A673 (cell line): Measurements from ENCODE around the gene CMIP. TPM values are rescaled to one million over a fixed set of nuclear protein-coding genes. Genes with fewer than 3 reads are reported as not detected.

Experiments
- BruUV-seq: library from RNA; stranded (reverse); fragments of 400-500 nt; replicated peaks from 2 replicates; lab custom pipeline; 2021; lab: Mats Ljungman, UMichigan
- CTCF ChIA-PET: fragments of 300-600 bp; sonication (Branson Sonifier 250); formaldehyde crosslinking; loops from one replicate; lab custom pipeline; 2022; ENCODE audit warnings: antibody characterized with exemption; lab: Charles Lee
- POLR2A ChIA-PET: fragments of 300-600 bp; sonication (Branson Sonifier 250); formaldehyde crosslinking; loops from one replicate; lab custom pipeline; 2022; ENCODE audit warnings: antibody characterized with exemption; ENCODE audit not compliant: low non-redundant PET; lab: Charles Lee
- DNase-seq: peaks from one replicate; pipeline ENCODE4 v3.0.0-alpha.2; 2015; ENCODE audit warnings: low spot score
- H3K27ac ChIP-seq: fragments of 200-600 bp; sonication (generic); 2 replicates; pipeline ENCODE4 v1.5.1; 2016; ENCODE audit warnings: mixed run types, low read depth, mild to moderate bottlenecking, mixed read lengths, antibody characterized with exemption, low read length; ENCODE audit not compliant: poor library complexity, severe bottlenecking
- H3K27me3 ChIP-seq: fragments of 200-600 bp; sonication (generic); replicated peaks from 2 replicates; pipeline ENCODE4 v1.6.1; 2017; ENCODE audit warnings: mixed run types, low read depth, mild to moderate bottlenecking, mixed read lengths, antibody characterized with exemption, low read length; ENCODE audit not compliant: insufficient read depth, poor library complexity
- H3K36me3 ChIP-seq: fragments of 200-600 bp; sonication (generic); 2 replicates; pipeline ENCODE4 v1.6.1; 2016; ENCODE audit warnings: mixed run types, mild to moderate bottlenecking, mixed read lengths, antibody characterized with exemption, low read length; ENCODE audit not compliant: insufficient read depth, poor library complexity, severe bottlenecking
- H3K4me1 ChIP-seq: fragments of 200-600 bp; sonication (generic); 2 replicates; pipeline ENCODE4 v1.6.1; 2017; ENCODE audit warnings: mixed run types, mild to moderate bottlenecking, mixed read lengths, antibody characterized with exemption, low read length; ENCODE audit not compliant: insufficient read depth, poor library complexity, severe bottlenecking
- H3K4me3 ChIP-seq: fragments of 200-600 bp; sonication (generic); 2 replicates; pipeline ENCODE4 v1.5.1; 2016; ENCODE audit warnings: low read depth, mixed run types, mild to moderate bottlenecking, mixed read lengths, low read length; ENCODE audit not compliant: poor library complexity, severe bottlenecking
- H3K9me3 ChIP-seq: fragments of 200-600 bp; sonication (generic); 2 replicates; pipeline ENCODE4 v1.6.1; 2016; ENCODE audit warnings: mixed run types, low read depth, mild to moderate bottlenecking, mixed read lengths, antibody characterized with exemption, low read length; ENCODE audit not compliant: poor library complexity, severe bottlenecking
- EZH2 ChIP-seq: fragments of 200-600 bp; sonication (generic); IDR thresholded peaks from 2 replicates; pipeline ENCODE4 v1.6.1; 2017; ENCODE audit warnings: borderline replicate concordance, low read depth, mild to moderate bottlenecking, mixed read lengths, antibody characterized with exemption, low read length; ENCODE audit not compliant: poor library complexity, severe bottlenecking
- intact Hi-C: fragments of 100-400 bp; cut with micrococcal nuclease; formaldehyde crosslinking; loops from one replicate; pipeline ENCODE4 v1.10.0; 2022; ENCODE audit not compliant: unreplicated experiment
- total RNA-seq: library from RNA; stranded (reverse); gene quantifications from 2 replicates; pipeline ENCODE4 v1.2.3, GENCODE V29; 2021
- TF ChIP-seq, protein P1 (sequence below): fragments of 300-800, 200-600 bp; sonication (generic); conservative IDR thresholded peaks from 2 replicates; pipeline ENCODE4 v1.5.1; 2017; ENCODE audit warnings: low read depth, mild to moderate bottlenecking, antibody characterized with exemption, low read length, moderate library complexity, mixed read lengths

The CMIP gene
- total RNA-seq, 1 experiment from 2014 or later: 25.5 TPM

- ChIA-PET POLR2A (no interaction called here), CTCF (no interaction called here)
- no peaks in the 10 kb centered on the region for H3K27me3 ChIP-seq
- no peak overlapping the region for H3K27ac ChIP-seq
- no peaks in the 10 kb centered on the region for H3K36me3 ChIP-seq
- no peak for DNase-seq
- BruUV-seq: no TSS peak
- no peaks in the 10 kb centered on the region for H3K4me1 ChIP-seq
- no peaks in the 10 kb centered on the region for H3K9me3 ChIP-seq
- TF ChIP-seq, protein P1, sequence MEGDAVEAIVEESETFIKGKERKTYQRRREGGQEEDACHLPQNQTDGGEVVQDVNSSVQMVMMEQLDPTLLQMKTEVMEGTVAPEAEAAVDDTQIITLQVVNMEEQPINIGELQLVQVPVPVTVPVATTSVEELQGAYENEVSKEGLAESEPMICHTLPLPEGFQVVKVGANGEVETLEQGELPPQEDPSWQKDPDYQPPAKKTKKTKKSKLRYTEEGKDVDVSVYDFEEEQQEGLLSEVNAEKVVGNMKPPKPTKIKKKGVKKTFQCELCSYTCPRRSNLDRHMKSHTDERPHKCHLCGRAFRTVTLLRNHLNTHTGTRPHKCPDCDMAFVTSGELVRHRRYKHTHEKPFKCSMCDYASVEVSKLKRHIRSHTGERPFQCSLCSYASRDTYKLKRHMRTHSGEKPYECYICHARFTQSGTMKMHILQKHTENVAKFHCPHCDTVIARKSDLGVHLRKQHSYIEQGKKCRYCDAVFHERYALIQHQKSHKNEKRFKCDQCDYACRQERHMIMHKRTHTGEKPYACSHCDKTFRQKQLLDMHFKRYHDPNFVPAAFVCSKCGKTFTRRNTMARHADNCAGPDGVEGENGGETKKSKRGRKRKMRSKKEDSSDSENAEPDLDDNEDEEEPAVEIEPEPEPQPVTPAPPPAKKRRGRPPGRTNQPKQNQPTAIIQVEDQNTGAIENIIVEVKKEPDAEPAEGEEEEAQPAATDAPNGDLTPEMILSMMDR: no peak
- TF ChIP-seq EZH2: no peak
- no peak overlapping the region for H3K4me3 ChIP-seq
- intact Hi-C loops: no loop called here
Measured at GRCh38 chr16:81546781-81547180, 102.2 kb downstream of the CMIP start.

- no peak overlapping the region for H3K4me3 ChIP-seq
- CTCF ChIA-PET: interaction anchor here (0.7 kb wide), 1 partner anchor 72 kb away, joined by 4 read pairs; no protein-coding TSS in a partner anchor
- H3K36me3 ChIP-seq: no peaks in the 10 kb centered on the region
- intact Hi-C loops: no loop called here
- H3K27me3 ChIP-seq: no peaks in the 10 kb centered on the region
- TF ChIP-seq, protein P1: no peak
- TF ChIP-seq EZH2: no peak
- H3K27ac ChIP-seq: no peak overlapping the region
- no peaks in the 10 kb centered on the region for H3K9me3 ChIP-seq
- no peaks in the 10 kb centered on the region for H3K4me1 ChIP-seq
- POLR2A ChIA-PET: no interaction called here
- no peak for DNase-seq
- no TSS peak for BruUV-seq
Measured at GRCh38 chr16:81547194-81547938, 102.8 kb downstream of the CMIP start.

GRCh38 chr16:81547939-81548216 is 103.3 kb downstream of the CMIP start:
- TF ChIP-seq, protein P1: no peak
- TF ChIP-seq EZH2: no peak
- intact Hi-C loops: no loop called here
- Histone ChIP-seq H3K4me3 (no peak overlapping the region), H3K27me3 (no peaks in the 10 kb centered on the region), H3K27ac (no peak overlapping the region), H3K36me3 (no peaks in the 10 kb centered on the region), H3K4me1 (no peaks in the 10 kb centered on the region), H3K9me3 (no peaks in the 10 kb centered on the region)
- ChIA-PET POLR2A (no interaction called here), CTCF (interaction anchor here (0.7 kb wide), 1 partner anchor 72 kb away, joined by 4 read pairs; no protein-coding TSS in a partner anchor)
- no peak for DNase-seq
- BruUV-seq: no TSS peak
